Adrenal gland (tissue), 5 donors: Measurements from ENCODE around the gene SRA1.

Source experiments
- CTCF ChIP-seq, 6 experiments: fragments of 450-650 bp in 4 of 6; fragments of 200-600 bp in 2 of 6; sonication (generic) in 1 of 6; IDR thresholded peaks; 1 replicate in 5 of 6; 2 replicates in 1 of 6; pipeline versions ENCODE4 v1.5.1 to v1.8.0; 2016 to 2021; ENCODE audit warnings: antibody characterized with exemption in 6 of 6, mild to moderate bottlenecking in 2 of 6, moderate library complexity in 1 of 6
- POLR2A ChIP-seq, 2 donors: fragments of 450-650 bp; IDR thresholded peaks; one replicate each; pipeline ENCODE4 v1.6.1; 2017; ENCODE audit warnings: antibody characterized with exemption in 2 of 2, mild to moderate bottlenecking in 2 of 2, moderate library complexity in 1 of 2
- donor health status: DM: no; HTN: no; CAD: no.

- TF ChIP-seq CTCF (IDR thresholded peaks at IDR 0.05) (no peak), POLR2A (IDR thresholded peaks at IDR 0.05) (peak; percentile 93 to 98)
Measured at GRCh38 chr5:140557136-140557805, at the start of gene SRA1.
